Colonic mucosa (tissue), 4 donors: ENCODE measurements around the gene HNRNPM. TPM values are rescaled to one million over a fixed set of nuclear protein-coding genes. Genes with fewer than 3 reads are reported as not detected.

Experiments
- DNase-seq: peaks from one replicate; pipeline ENCODE4 v3.0.0-alpha.2; 2020
- H3K27ac ChIP-seq: fragments of 200-600 bp; one replicate; pipeline ENCODE4 v1.8.0; 2021
- H3K27me3 ChIP-seq: fragments of 200-600 bp; one replicate; pipeline ENCODE4 v1.8.0; 2021
- H3K36me3 ChIP-seq: fragments of 200-600 bp; one replicate; pipeline ENCODE4 v1.8.0; 2021
- H3K4me1 ChIP-seq: fragments of 200-600 bp; one replicate; pipeline ENCODE4 v1.8.0; 2021; ENCODE audit warnings: mild to moderate bottlenecking
- H3K4me3 ChIP-seq: fragments of 200-600 bp; one replicate; pipeline ENCODE4 v1.8.0; 2021
- H3K9ac ChIP-seq, 2 donors: one replicate each; pipeline ENCODE4 v1.7.0; 2013; ENCODE audit warnings: control low read depth in 2 of 2, low read depth in 2 of 2, low read length in 2 of 2
- H3K9me3 ChIP-seq: fragments of 200-600 bp; one replicate; pipeline ENCODE4 v1.8.0; 2021
- CTCF ChIP-seq: fragments of 200-600 bp; IDR thresholded peaks from one replicate; pipeline ENCODE4 v1.8.0; 2022; ENCODE audit warnings: antibody characterized with exemption, mild to moderate bottlenecking
- intact Hi-C: fragments of 100-400 bp; cut with DNase I; formaldehyde crosslinking; loops from one replicate; pipeline ENCODE4 v1.14.1; 2022
- total RNA-seq, 2 donors: library from RNA; stranded (reverse); fragmentation: NEBNext Ultra II Directional in 1 of 2; extraction: Animal tissue kit (Norgen Biotek cat#: 25700) in 1 of 2; gene quantifications; one replicate each; pipeline ENCODE4 v1.2.1, GENCODE V29; 2021
- donor health status: healthy.
- donor health status: DM: no; HTN: no; CAD: no.
- donor health status: DM: no; HTN: no; CAD: no.

Gene HNRNPM
- total RNA-seq, 2 donors from 2014 or later, result 122 to 339 TPM

DNA sequence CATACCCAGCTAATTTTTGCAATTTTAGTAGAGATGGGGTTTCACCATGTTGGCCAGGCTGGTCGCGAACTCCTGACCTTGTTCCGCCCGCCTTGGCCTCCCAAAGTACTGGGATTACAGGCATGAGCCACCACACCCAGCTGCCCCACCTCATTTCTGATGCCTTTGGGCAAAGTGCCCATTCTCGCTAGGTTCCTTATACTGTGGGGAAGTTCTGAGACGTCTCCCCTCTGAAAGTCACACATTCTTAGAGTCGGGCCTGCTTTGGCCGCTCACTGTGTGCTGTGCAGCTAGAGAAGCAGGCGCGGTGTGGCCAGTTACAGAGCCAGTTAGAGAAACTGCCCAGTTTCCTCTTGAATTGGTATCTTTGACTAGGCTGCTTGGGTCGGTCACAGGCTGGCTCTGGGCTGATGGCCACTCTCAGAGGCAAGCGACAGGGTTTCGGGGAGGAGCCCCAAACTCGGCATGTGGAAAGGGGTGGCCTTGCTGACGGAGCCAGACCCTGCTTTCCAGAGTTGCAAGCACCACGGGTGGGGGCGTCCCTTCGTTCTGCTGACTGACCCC is 39.6 kb downstream of the HNRNPM start:
- Histone ChIP-seq H3K27ac (no peak overlapping the region), H3K4me1 (no peaks in the 10 kb centered on the region), H3K36me3 (peaks cover 36% of the 10 kb centered on the region), H3K9me3 (no peaks in the 10 kb centered on the region), H3K4me3 (no peak overlapping the region), H3K9ac (no peak overlapping the region), H3K27me3 (no peaks in the 10 kb centered on the region)
- DNase-seq, result peak; percentile 56
- intact Hi-C loops, result no loop called here
- no peak for TF ChIP-seq CTCF

DNA sequence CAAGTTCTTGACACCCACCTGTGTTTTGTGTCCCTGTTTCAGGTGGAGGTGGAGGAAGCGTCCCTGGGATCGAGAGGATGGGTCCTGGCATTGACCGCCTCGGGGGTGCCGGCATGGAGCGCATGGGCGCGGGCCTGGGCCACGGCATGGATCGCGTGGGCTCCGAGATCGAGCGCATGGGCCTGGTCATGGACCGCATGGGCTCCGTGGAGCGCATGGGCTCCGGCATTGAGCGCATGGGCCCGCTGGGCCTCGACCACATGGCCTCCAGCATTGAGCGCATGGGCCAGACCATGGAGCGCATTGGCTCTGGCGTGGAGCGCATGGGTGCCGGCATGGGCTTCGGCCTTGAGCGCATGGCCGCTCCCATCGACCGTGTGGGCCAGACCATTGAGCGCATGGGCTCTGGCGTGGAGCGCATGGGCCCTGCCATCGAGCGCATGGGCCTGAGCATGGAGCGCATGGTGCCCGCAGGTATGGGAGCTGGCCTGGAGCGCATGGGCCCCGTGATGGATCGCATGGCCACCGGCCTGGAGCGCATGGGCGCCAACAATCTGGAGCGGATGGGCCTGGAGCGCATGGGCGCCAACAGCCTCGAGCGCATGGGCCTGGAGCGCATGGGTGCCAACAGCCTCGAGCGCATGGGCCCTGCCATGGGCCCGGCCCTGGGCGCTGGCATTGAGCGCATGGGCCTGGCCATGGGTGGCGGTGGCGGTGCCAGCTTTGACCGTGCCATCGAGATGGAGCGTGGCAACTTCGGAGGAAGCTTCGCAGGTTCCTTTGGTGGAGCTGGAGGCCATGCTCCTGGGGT is 41.0 kb downstream of the HNRNPM start:
- no peak for DNase-seq
- Histone ChIP-seq H3K27ac (no peak overlapping the region), H3K4me3 (no peak overlapping the region), H3K9me3 (no peaks in the 10 kb centered on the region), H3K27me3 (no peaks in the 10 kb centered on the region), H3K9ac (no peak overlapping the region), H3K36me3 (peaks cover 36% of the 10 kb centered on the region), H3K4me1 (no peaks in the 10 kb centered on the region)
- no peak for TF ChIP-seq CTCF
- intact Hi-C loops, result no loop called here

DNA sequence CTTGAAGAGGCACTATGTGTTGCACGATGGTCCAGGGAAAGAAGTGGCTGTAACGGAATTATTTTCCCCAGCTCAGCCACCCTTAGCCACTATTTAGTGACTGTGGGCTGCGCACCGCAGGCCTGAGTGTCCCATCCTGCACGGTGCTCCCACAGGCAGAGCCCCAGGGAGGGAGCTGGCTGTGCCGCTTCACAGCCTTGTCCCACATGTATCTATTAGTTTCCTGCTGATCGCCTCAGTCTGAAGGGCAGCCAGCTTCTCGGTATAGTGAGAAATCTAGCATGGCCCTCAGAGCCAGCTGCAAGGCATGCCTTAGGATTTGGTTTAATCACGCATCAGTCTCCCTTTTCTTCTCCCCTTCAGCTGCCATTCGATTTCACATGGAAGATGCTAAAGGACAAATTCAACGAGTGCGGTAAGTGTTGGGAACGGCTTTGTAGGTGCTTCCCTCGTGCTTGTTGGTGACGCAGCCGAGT is 41.9 kb downstream of the HNRNPM start:
- Histone ChIP-seq H3K4me1 (no peaks in the 10 kb centered on the region), H3K9me3 (no peaks in the 10 kb centered on the region), H3K27me3 (no peaks in the 10 kb centered on the region), H3K36me3 (peaks cover 36% of the 10 kb centered on the region), H3K9ac (peak overlapping the region in 1 of 2 donors; percentile 31), H3K27ac (no peak overlapping the region), H3K4me3 (no peak overlapping the region)
- intact Hi-C loops, result no loop called here
- no peak for DNase-seq
- no peak for TF ChIP-seq CTCF

GRCh38 chr19:8487137-8487851 is 42.5 kb downstream of the HNRNPM start:
- no peak for TF ChIP-seq CTCF
- H3K9ac ChIP-seq, result peak overlapping the region in 1 of 2 donors; percentile 31
- DNase-seq, result no peak
- no peaks in the 10 kb centered on the region for H3K4me1 ChIP-seq
- H3K27ac ChIP-seq, result peak overlapping the region; percentile 43
- H3K9me3 ChIP-seq, result no peaks in the 10 kb centered on the region
- H3K4me3 ChIP-seq, result no peak overlapping the region
- no peaks in the 10 kb centered on the region for H3K27me3 ChIP-seq
- intact Hi-C loops, result no loop called here
- peaks cover 36% of the 10 kb centered on the region for H3K36me3 ChIP-seq

DNA sequence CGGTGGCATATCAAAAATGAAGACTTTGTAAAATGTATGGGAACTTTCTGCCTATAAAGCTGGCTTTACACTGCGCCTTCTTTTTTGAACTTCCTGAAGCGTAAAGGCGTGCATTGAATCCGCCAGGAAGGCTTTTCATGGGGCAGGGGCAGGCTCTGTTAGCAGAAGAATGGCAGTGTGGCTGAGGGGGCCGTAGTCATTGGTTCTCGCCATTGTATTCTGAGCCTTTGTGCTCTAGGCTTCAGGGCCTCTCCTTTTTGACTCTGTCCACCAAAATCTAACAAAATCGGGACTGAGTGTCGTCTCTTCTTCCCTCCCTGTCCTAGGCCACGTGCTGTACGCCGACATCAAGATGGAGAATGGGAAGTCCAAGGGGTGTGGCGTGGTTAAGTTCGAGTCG is 43.6 kb downstream of the HNRNPM start:
- Histone ChIP-seq H3K36me3 (peaks cover 31% of the 10 kb centered on the region), H3K27ac (no peak overlapping the region), H3K9ac (no peak overlapping the region), H3K4me1 (no peaks in the 10 kb centered on the region), H3K9me3 (no peaks in the 10 kb centered on the region), H3K4me3 (no peak overlapping the region), H3K27me3 (no peaks in the 10 kb centered on the region)
- no peak for DNase-seq
- no peak for TF ChIP-seq CTCF
- intact Hi-C loops, result no loop called here
